Measurements from ENCODE around the gene GPR183.

Gene GPR183

GRCh38 chr13:99285432-99286182, 21.6 kb downstream of the GPR183 start:
- Histone ChIP-seq H3K18ac (ENCODE audit: low read length) (no peak overlapping the region), H3K79me1 (ENCODE audit: low read depth, low read length) (peaks cover 2% of the 10 kb centered on the region), H2AK5ac (ENCODE audit: low read depth, low read length) (no peak overlapping the region), H3K36me3 (replicated peaks in 1 of 2; ENCODE audit: control insufficient read depth in 2 of 2, insufficient read depth in 2 of 2, low read length in 2 of 2) (no peaks in the 10 kb centered on the region), H2AFZ (ENCODE audit: low read length) (no peak overlapping the region), H3K14ac (ENCODE audit: low read length) (no peak overlapping the region), H4K8ac (ENCODE audit: low read depth, low read length) (no peak overlapping the region), H3K9me3 (replicated peaks in 1 of 2; ENCODE audit: control insufficient read depth in 2 of 2, insufficient read depth in 1 of 2, low read depth in 1 of 2, low read length in 2 of 2) (no peaks in the 10 kb centered on the region), H3K9ac (ENCODE audit: low read depth, low read length, poor library complexity) (no peak overlapping the region), H3K4me3 (ENCODE audit: low read length in 2 of 2) (no peak overlapping the region), H2BK5ac (ENCODE audit: low read length) (no peak overlapping the region), H3K4ac (ENCODE audit: low read length) (no peak overlapping the region), H3K4me1 (ENCODE audit: control insufficient read depth in 2 of 2, insufficient read depth in 1 of 2, low read depth in 1 of 2, low read length in 2 of 2) (peaks cover 0 to 2% of the 10 kb centered on the region in 2 donors), H3K4me2 (ENCODE audit: insufficient read depth, low read length, poor library complexity, severe bottlenecking) (no peak overlapping the region), H2BK12ac (ENCODE audit: low read length) (no peak overlapping the region), H2BK120ac (ENCODE audit: low read depth, low read length) (no peak overlapping the region), H3K27me3 (ENCODE audit: control insufficient read depth in 3 of 3, insufficient read depth in 3 of 3, low read depth in 1 of 3, low read length in 3 of 3) (no peaks in the 10 kb centered on the region), H4K91ac (ENCODE audit: low read depth, low read length, poor library complexity) (no peak overlapping the region), H2BK15ac (ENCODE audit: low read length) (no peak overlapping the region), H3K23ac (ENCODE audit: low read depth, low read length, poor library complexity) (no peak overlapping the region), H3K27ac (replicated peaks; ENCODE audit: low read length) (no peak overlapping the region)
- DNase-seq (ENCODE audit: low spot score): no peak
- no CpG with 5 or more reads among the region's 10 CpGs for WGBS, 2 donors (ENCODE audit: extremely low coverage in 2 of 2, insufficient read length in 2 of 2, insufficient replicate concordance in 1 of 2)

GRCh38 chr13:99282264-99283231, 24.7 kb downstream of the GPR183 start:
- H2AK5ac ChIP-seq (ENCODE audit: low read depth, low read length): no peak overlapping the region
- H3K9me3 ChIP-seq (replicated peaks in 1 of 2; ENCODE audit: control insufficient read depth in 2 of 2, insufficient read depth in 1 of 2, low read depth in 1 of 2, low read length in 2 of 2): no peaks in the 10 kb centered on the region
- no peak overlapping the region for H3K23ac ChIP-seq (ENCODE audit: low read depth, low read length, poor library complexity)
- no peak overlapping the region for H3K9ac ChIP-seq (ENCODE audit: low read depth, low read length, poor library complexity)
- no peak overlapping the region for H3K4me2 ChIP-seq (ENCODE audit: insufficient read depth, low read length, poor library complexity, severe bottlenecking)
- no peak overlapping the region for H3K27ac ChIP-seq (replicated peaks; ENCODE audit: low read length)
- no peak overlapping the region for H4K91ac ChIP-seq (ENCODE audit: low read depth, low read length, poor library complexity)
- no peak overlapping the region for H3K4me3 ChIP-seq (ENCODE audit: low read length in 2 of 2)
- no peak overlapping the region for H2BK120ac ChIP-seq (ENCODE audit: low read depth, low read length)
- no peak overlapping the region for H2AFZ ChIP-seq (ENCODE audit: low read length)
- WGBS, 2 donors (ENCODE audit: extremely low coverage in 2 of 2, insufficient read length in 2 of 2, insufficient replicate concordance in 1 of 2): no CpG with 5 or more reads among the region's 1 CpG
- H3K4ac ChIP-seq (ENCODE audit: low read length): no peak overlapping the region
- H3K18ac ChIP-seq (ENCODE audit: low read length): no peak overlapping the region
- no peak overlapping the region for H2BK12ac ChIP-seq (ENCODE audit: low read length)
- H3K27me3 ChIP-seq (ENCODE audit: control insufficient read depth in 3 of 3, insufficient read depth in 3 of 3, low read depth in 1 of 3, low read length in 3 of 3): no peaks in the 10 kb centered on the region
- DNase-seq (ENCODE audit: low spot score): no peak
- peaks cover 0 to 13% of the 10 kb centered on the region in 2 donors for H3K4me1 ChIP-seq (ENCODE audit: control insufficient read depth in 2 of 2, insufficient read depth in 1 of 2, low read depth in 1 of 2, low read length in 2 of 2)
- H2BK15ac ChIP-seq (ENCODE audit: low read length): no peak overlapping the region
- H3K79me1 ChIP-seq (ENCODE audit: low read depth, low read length): peaks cover 2% of the 10 kb centered on the region
- H2BK5ac ChIP-seq (ENCODE audit: low read length): no peak overlapping the region
- no peak overlapping the region for H3K14ac ChIP-seq (ENCODE audit: low read length)
- peaks cover 0 to 6% of the 10 kb centered on the region in 2 donors for H3K36me3 ChIP-seq (replicated peaks in 1 of 2; ENCODE audit: control insufficient read depth in 2 of 2, insufficient read depth in 2 of 2, low read length in 2 of 2)
- no peak overlapping the region for H4K8ac ChIP-seq (ENCODE audit: low read depth, low read length)

DNA sequence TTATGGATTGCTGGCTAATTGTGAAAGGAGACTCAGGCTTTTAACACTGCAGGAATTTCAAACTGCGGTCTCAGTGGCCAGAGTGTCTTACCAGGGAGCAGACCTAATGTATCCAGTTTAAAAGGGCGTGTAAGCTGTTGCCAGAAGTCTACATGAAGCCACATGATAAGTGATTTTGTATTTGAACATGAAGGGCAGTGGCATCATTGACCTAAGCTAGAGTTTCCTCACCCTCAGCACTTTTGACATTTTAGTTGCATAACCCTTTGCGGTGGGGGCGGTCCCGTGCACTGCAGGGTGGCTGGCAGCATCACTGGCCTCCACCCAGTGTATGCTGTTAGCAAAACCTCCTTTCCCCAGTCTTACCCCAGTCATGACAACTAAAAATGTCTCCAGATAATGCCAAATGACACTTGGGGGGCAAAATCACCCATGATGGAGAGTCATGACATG, 25.4 kb downstream of the GPR183 start:
- DNase-seq (ENCODE audit: low spot score): no peak
- peaks cover 0 to 6% of the 10 kb centered on the region in 2 donors for H3K36me3 ChIP-seq (replicated peaks in 1 of 2; ENCODE audit: control insufficient read depth in 2 of 2, insufficient read depth in 2 of 2, low read length in 2 of 2)
- no peak overlapping the region for H4K8ac ChIP-seq (ENCODE audit: low read depth, low read length)
- no peaks in the 10 kb centered on the region for H3K27me3 ChIP-seq (ENCODE audit: control insufficient read depth in 3 of 3, insufficient read depth in 3 of 3, low read depth in 1 of 3, low read length in 3 of 3)
- no peak overlapping the region for H3K18ac ChIP-seq (ENCODE audit: low read length)
- no peak overlapping the region for H2AK5ac ChIP-seq (ENCODE audit: low read depth, low read length)
- H3K9me3 ChIP-seq (replicated peaks in 1 of 2; ENCODE audit: control insufficient read depth in 2 of 2, insufficient read depth in 1 of 2, low read depth in 1 of 2, low read length in 2 of 2): no peaks in the 10 kb centered on the region
- no peak overlapping the region for H3K4me2 ChIP-seq (ENCODE audit: insufficient read depth, low read length, poor library complexity, severe bottlenecking)
- no peak overlapping the region for H3K23ac ChIP-seq (ENCODE audit: low read depth, low read length, poor library complexity)
- no peak overlapping the region for H2BK5ac ChIP-seq (ENCODE audit: low read length)
- H3K4me1 ChIP-seq (ENCODE audit: control insufficient read depth in 2 of 2, insufficient read depth in 1 of 2, low read depth in 1 of 2, low read length in 2 of 2): peaks cover 0 to 13% of the 10 kb centered on the region in 2 donors
- no peak overlapping the region for H2BK12ac ChIP-seq (ENCODE audit: low read length)
- H3K27ac ChIP-seq (replicated peaks; ENCODE audit: low read length): no peak overlapping the region
- WGBS, 2 donors (ENCODE audit: extremely low coverage in 2 of 2, insufficient read length in 2 of 2, insufficient replicate concordance in 1 of 2): no CpG with 5 or more reads among the region's 5 CpGs
- H4K91ac ChIP-seq (ENCODE audit: low read depth, low read length, poor library complexity): no peak overlapping the region
- H3K4ac ChIP-seq (ENCODE audit: low read length): no peak overlapping the region
- H3K9ac ChIP-seq (ENCODE audit: low read depth, low read length, poor library complexity): no peak overlapping the region
- H3K14ac ChIP-seq (ENCODE audit: low read length): no peak overlapping the region
- H3K79me1 ChIP-seq (ENCODE audit: low read depth, low read length): peaks cover 2% of the 10 kb centered on the region
- no peak overlapping the region for H2AFZ ChIP-seq (ENCODE audit: low read length)
- H3K4me3 ChIP-seq (ENCODE audit: low read length in 2 of 2): no peak overlapping the region
- H2BK15ac ChIP-seq (ENCODE audit: low read length): no peak overlapping the region
- no peak overlapping the region for H2BK120ac ChIP-seq (ENCODE audit: low read depth, low read length)

DNA sequence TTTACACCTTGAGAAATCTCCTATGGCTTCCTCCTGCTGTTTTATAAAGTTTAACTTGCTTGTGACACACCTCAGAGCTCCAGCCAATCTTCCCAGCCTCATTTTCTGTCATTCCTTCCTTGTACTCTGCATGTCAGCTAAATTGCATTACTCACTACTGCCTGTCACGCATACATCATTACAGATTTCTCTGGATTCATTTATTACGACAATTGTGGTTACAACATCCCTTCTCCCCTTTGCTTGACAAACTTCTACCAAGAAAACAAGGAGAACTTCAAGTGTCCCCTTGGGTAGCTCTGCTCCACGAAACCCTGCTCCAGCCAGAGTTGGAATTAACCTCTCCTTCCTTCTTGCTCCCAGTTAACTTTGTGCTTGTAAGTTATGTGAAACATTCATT, 27.0 kb downstream of the GPR183 start:
- Histone ChIP-seq H2BK5ac (ENCODE audit: low read length) (no peak overlapping the region), H3K18ac (ENCODE audit: low read length) (no peak overlapping the region), H2BK15ac (ENCODE audit: low read length) (no peak overlapping the region), H2BK12ac (ENCODE audit: low read length) (no peak overlapping the region), H3K4me3 (ENCODE audit: low read length in 2 of 2) (no peak overlapping the region), H3K23ac (ENCODE audit: low read depth, low read length, poor library complexity) (no peak overlapping the region), H2AK5ac (ENCODE audit: low read depth, low read length) (no peak overlapping the region), H3K27ac (replicated peaks; ENCODE audit: low read length) (no peak overlapping the region), H3K14ac (ENCODE audit: low read length) (no peak overlapping the region), H3K9ac (ENCODE audit: low read depth, low read length, poor library complexity) (no peak overlapping the region), H4K91ac (ENCODE audit: low read depth, low read length, poor library complexity) (no peak overlapping the region), H3K36me3 (replicated peaks in 1 of 2; ENCODE audit: control insufficient read depth in 2 of 2, insufficient read depth in 2 of 2, low read length in 2 of 2) (peaks cover 0 to 11% of the 10 kb centered on the region in 2 donors), H4K8ac (ENCODE audit: low read depth, low read length) (no peak overlapping the region), H3K4me1 (ENCODE audit: control insufficient read depth in 2 of 2, insufficient read depth in 1 of 2, low read depth in 1 of 2, low read length in 2 of 2) (peaks cover 0 to 13% of the 10 kb centered on the region in 2 donors), H3K4me2 (ENCODE audit: insufficient read depth, low read length, poor library complexity, severe bottlenecking) (no peak overlapping the region), H3K79me1 (ENCODE audit: low read depth, low read length) (peaks cover 2% of the 10 kb centered on the region), H3K27me3 (ENCODE audit: control insufficient read depth in 3 of 3, insufficient read depth in 3 of 3, low read depth in 1 of 3, low read length in 3 of 3) (no peaks in the 10 kb centered on the region), H3K9me3 (replicated peaks in 1 of 2; ENCODE audit: control insufficient read depth in 2 of 2, insufficient read depth in 1 of 2, low read depth in 1 of 2, low read length in 2 of 2) (no peaks in the 10 kb centered on the region), H2AFZ (ENCODE audit: low read length) (no peak overlapping the region), H2BK120ac (ENCODE audit: low read depth, low read length) (no peak overlapping the region), H3K4ac (ENCODE audit: low read length) (no peak overlapping the region)
- no peak for DNase-seq (ENCODE audit: low spot score)
- WGBS, 2 donors (ENCODE audit: extremely low coverage in 2 of 2, insufficient read length in 2 of 2, insufficient replicate concordance in 1 of 2): no CpG with 5 or more reads among the region's 3 CpGs

Measured in neuronal stem cell (in vitro differentiated cells).